NCI-H187 treated with DMSO at 0.1 percent for 48 hours (cell line): ENCODE measurements around the gene PHOSPHO2.

ENCODE experiments used
- DNase-seq: peaks from one replicate; lab custom pipeline; 2025; lab: John Stamatoyannopoulos, UW

PHOSPHO2 gene

GRCh38 chr2:169716938-169717690 lies 22.8 kb downstream of the PHOSPHO2 start:
- no peak for DNase-seq

DNA sequence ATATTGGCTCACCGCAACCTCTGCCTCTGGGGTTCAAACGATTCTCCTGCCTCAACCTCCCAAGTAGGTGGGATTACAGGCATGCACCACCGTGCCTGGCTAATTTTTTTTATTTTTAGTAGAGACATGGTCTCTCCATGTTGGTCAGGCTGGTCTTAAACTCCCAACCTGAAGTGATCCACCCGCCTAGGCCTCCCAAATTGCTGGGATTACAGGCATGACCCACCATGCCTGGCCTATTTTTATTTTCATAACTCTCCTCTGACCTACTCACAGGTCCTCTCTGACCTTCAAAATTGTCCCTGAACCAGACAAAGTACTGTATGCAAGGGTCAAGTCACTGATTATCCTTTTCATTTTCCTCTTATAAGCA lies 23.4 kb downstream of the PHOSPHO2 start:
- no peak for DNase-seq

GRCh38 chr2:169718930-169719504 lies 24.7 kb downstream of the PHOSPHO2 start:
- no peak for DNase-seq

DNA sequence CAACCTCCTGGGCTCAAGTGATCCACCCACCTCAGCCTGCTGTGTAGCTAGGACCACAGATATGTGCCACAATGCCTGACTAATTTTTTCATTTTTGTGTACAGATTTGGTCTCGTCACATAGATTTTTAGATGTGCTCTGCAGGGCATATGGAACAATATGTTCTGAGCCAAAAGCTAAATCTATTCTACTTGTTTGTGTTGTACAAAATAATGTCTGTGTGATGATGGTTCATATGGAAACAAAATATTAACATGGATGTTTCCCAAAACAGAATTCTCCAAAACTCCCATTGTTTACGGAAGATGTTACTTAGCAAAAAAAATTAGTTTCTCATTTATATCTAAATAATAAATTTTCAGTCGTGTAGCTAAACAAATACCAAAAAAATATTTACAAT lies 26.7 kb downstream of the PHOSPHO2 start:
- DNase-seq, result no peak

- no peak for DNase-seq
Measured at GRCh38 chr2:169727065-169727464, 32.8 kb downstream of the PHOSPHO2 start.

- DNase-seq, result no peak
Measured at GRCh38 chr2:169729274-169729605, 35.0 kb downstream of the PHOSPHO2 start.

GRCh38 chr2:169732075-169732474 lies 37.8 kb downstream of the PHOSPHO2 start:
- no peak for DNase-seq

- no peak for DNase-seq
Measured at GRCh38 chr2:169732583-169733358, 38.5 kb downstream of the PHOSPHO2 start.

- DNase-seq, result no peak
Measured at GRCh38 chr2:169734169-169734847, 40.0 kb downstream of the PHOSPHO2 start.

- DNase-seq, result no peak
Measured at GRCh38 chr2:169735623-169736022, 41.4 kb downstream of the PHOSPHO2 start.

GRCh38 chr2:169736902-169737301 lies 42.6 kb downstream of the PHOSPHO2 start:
- DNase-seq, result no peak

GRCh38 chr2:169738566-169739229 lies 44.4 kb downstream of the PHOSPHO2 start:
- no peak for DNase-seq

DNA sequence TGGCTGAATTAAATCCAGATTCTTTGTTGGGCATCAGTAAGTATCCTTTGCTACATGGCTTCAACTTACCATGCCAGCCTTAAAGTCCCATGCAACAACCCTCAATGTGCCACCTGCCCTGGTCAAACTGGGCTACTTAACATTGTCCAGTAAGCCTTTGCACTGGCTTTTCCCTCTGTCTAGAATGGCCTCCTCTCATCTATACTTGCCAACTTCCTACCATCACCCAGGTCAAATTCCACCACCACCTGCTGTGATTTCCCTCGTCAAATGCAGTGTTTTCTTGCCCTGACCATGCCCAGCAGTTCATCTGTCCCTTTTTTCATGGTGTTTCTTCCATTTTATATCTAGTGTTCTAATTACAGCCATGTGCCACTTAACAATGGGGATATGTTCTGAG lies 45.1 kb downstream of the PHOSPHO2 start:
- no peak for DNase-seq

DNA sequence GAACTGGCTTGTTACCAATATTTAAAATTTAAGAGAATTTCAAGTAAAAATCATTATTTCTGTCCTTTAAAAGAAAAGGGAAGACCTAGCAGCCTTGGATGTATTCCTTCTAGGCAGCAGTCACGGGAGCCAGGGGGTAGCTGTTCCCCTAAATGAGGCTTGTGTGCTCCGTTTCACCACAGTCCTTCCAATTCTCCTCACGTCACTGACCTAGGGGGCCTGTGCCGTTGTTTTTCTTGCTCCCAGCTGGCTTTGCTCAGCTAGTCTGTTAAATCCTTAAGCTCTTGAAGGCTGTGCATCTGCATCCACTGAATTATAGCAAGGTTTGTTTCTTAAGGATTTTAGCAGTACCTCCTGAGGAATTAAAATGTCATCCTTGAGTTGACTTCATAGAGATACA lies 49.3 kb downstream of the PHOSPHO2 start:
- no peak for DNase-seq

DNA sequence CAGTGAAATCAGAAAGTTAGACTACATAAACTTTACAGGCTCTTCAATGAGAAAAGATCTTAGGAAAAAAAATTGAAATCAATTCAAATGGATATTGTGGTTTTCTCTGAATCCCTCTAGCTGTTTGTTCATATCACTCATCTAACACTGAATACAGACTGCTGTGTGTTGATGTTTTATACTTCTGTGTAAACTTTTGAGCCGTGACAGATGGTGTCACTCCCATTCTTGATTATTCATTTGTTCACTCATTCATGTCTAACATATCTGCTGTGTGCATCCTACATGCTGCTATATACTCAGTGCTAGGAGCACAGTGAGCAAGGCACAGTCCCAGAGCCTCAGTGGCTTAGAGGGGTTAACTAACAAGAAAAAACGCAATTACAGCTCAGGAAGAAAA lies 52.0 kb downstream of the PHOSPHO2 start:
- DNase-seq, result no peak

DNA sequence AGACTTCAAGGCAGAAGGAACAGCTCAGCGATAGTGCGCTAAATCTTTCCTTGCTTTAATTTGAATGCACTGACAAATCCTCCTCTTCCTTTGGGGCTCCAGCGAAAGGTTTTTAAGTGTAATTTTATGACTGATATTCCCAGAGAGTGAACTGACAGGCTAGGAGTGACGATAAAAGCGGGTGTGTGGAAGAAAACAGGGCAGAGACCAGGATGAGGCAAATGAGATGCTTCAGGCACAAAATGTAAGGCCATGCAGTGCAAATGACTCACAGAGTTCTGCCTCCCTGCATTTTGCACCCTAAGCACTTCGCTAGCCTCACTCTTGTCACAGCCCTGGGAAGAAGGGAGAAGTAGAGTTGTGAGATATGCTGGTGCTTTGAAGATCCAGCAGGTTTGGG lies 54.0 kb downstream of the PHOSPHO2 start:
- DNase-seq, result no peak
